IPS-NIHi7 (cell line): ENCODE data around the gene PGM2L1.
A peak's percentile ranks its signal among the peaks of the same experiment; 100 is the strongest.
"Not testable (repeated sequence)": the region's sequence is repeated elsewhere in the genome, so short reads cannot be mapped to it uniquely, and the experiment has no call there.

Source experiments
- DNase-seq: peaks from one replicate; pipeline ENCODE4 v3.0.0; 2012; ENCODE audit warnings: mixed read lengths; ENCODE audit errors: extremely low spot score

PGM2L1 gene

DNA sequence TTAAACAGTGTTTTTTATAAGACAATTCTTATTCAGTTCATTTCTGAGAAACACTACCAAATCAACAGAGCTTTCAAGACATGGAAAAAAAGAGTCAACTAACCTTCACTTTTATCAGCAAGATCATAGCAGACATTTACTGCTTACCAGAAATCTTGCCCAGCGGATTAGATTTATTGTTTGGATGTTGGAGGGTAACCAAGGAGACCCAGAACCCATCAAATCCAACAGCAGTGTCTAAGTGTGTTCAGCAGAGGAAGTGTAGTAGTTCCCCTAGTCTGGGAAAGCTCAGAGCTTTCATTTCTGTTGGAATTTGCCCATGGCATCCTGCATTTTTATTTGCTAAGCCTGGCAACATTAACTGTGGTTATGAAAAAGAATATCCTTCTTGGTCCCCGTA, 2.4 kb upstream of the PGM2L1 start:
- no peak for DNase-seq

DNA sequence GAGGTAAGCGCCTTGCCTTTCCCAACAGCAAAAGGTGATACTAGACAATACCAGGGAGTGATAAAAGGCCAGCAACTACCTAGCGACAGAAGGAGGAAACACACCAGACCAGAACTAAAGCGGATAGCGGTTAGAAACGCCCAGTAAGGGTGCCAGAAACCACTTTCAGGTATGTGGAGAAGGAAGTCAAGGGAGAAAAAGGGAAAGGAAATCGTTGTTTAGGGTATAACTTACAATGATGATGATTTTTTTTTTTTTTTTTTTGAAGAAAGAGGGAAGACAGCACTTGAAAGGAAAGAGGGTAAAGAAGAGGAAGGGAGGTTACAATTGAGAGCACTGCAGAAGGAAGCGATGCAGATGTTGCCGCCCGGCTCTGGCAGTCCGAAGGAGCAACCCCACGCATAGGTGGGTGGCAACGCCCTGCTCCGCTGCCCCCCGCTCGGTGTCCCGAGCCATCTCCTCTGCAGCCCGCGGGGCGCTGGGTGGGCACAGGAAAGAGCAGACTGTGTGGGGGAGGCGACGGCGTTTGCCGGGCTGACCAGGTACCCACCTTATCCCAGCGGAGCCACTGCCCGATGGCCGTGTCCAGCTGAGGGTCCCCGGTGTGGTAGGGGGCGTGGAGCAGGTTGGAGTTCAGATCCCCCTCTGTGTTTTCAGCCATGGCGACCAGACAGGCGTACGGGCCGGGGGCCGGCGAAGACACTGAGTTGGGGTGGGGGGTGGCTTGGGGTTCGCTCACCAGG, 561 bp downstream of the PGM2L1 start:
- peak; percentile 54 for DNase-seq

DNA sequence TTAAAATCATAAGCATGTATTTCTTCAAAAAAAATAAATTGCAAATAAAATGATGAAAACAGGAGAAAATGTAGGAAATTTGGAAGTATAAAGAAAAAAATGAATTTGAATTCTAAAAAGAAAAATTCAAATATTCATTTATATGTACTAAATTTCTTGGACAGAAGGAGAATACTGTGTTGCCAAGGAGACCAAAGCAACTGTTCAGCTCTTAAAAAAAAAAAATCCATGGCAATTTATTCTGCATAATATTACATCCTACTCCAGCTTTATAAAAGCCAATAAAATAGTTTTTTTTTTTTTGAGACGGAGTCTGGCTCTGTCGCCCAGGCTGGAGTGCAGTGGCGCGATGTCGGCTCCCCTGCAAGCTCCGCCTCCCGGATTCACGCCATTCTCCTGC, 6.0 kb downstream of the PGM2L1 start:
- no peak for DNase-seq

DNA sequence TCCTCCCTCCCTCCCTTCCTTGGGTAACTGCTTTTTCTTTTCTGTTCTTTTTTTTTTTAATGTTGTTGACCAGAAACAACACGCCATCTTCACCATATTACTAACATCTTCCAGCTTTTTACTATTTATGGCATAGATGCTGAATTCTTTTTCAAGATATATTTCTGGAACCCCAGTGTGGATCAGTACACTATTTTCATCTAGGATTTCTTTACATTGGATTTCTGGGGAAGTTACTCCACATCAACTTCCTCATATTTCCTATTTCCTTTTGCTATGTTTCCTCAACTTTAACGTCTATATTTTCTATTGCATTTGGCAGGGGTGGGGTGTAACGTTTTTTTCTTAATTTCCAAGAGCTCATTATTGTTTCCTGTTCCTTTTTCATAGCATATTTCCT, 7.0 kb downstream of the PGM2L1 start:
- no peak for DNase-seq

DNA sequence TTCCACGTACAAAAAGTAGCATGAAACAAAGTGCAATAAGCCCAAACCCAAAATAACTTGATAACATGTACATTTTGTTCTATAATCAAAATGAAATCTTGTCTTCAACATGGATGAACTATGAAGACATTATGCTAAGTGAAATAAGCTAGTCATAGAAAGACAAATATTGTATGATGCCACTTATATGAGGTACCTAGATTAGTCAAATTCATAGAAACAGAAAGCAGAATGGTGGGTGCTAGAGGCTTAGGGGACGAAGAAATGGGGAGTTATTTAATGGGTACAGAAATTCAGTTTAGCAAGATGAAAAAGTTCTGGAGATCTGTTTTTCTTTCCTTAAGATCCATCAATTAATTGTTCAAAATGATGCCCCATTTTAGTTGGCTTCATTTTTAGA, 7.5 kb downstream of the PGM2L1 start:
- no peak for DNase-seq

DNA sequence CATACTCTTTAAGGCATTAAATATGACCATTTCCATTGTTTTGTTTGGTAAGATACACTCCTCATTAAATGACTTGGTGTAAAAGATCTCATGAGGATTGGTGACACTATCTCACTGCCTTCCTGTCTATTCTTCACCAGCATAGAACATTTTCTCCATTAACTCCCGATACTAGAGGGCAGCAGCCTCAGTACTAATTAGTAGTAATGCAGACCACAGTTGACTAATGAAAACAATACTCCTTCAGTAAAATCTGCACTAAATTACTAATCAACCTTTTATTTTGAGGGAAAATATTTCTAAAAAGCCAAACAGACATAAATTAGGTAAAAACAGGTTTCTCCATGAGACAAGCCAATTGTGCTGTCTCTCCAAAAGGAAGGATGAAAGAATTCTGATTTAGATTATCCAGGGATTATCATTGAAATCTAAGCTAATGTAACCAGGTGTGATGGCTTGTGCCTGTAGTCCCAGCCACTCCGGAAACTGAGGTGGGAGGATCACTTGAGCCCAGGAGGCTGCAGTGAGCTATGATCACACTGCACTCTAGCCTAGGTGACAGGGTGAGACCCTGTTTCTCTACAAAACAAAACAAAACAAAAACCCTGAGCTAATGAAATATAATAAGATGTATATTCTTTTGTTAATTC, 9.4 kb downstream of the PGM2L1 start:
- peak; percentile 44 for DNase-seq

DNA sequence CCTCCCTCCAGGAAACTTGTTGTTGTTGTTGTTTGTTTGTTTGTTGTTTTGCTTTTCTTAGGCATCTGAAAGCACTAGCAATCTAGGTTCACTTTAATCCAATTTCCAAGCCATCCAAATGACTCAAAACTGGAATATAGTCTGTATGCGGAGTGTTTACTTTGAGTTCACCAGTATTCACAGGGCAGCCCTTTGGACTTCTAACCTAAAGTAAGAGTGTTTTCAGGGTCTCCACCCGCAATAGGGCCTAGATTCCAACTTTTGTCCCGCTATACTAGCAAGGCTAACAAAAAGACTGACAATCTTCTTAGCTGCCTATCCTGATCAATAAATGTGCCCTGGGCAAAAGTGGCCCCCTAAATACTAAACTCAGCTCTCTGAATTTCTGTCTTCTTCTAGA, 13.6 kb downstream of the PGM2L1 start:
- no peak for DNase-seq

DNA sequence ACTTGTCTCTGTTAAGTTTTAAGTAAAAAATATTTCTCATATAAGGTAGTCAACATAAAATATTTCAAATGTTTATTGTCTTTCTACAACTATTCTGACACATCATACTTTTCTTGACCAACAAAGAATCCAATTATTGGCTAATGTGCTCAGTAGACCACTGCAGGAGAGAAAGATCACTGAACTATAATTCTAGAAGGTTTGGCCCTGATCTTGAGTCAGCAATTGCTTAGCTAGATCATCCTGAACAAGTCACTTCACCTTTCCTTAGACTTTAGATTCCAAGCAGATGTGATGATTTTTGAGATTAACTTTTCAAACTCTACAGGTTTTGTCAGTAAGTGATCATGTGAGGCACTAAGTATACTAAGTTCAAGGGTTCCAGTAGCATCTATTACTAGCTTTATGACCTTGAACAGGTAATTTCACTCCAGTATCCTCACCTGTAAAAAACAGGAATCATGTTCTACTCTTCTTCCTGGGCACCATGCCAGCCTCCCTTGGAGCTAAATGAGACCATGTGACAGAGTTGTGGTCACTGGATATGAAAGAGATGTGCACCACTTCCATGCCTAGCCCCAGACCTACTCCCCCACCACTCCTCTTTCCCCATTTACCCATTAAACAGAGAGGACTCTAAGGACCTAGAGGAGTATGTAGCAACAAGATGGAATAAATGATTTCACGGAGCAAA, 17.3 kb downstream of the PGM2L1 start:
- no peak for DNase-seq

DNA sequence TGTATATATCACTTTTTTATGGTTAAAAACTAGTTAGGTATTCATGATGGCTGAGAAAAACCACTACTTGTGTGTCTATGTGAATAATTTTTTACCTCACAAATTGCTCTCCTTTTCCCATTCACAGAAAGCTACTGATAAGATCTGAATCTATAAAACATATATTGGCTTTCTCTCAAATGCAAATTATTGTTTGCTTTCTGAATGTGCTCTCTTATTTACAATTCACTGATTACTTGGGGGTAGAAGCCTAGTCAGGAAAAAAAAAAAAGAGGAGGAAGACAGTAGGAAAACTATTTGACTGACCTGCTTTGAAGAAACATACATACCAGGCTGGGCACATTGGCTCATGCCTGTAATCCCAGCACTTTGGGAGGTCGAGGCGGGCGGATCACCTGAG, 20.5 kb downstream of the PGM2L1 start:
- no peak for DNase-seq

DNA sequence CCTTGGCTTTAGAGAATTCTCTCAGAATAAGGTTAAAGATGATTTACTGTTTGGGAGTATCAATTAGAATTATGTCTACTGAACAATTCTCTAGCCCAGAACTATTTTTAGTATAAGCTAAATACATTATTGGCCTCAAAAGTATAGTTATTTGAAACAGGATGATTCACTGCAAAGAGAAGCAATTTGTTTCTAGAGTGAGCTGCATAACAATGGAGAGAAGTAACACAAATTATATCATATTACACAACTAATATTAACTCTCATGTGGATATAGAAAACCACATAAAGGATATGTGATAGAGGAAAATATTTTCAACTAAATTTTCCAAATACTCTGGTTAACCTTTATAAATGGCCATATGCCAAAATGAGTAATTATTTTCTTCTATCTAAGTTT, 24.9 kb downstream of the PGM2L1 start:
- no peak for DNase-seq

DNA sequence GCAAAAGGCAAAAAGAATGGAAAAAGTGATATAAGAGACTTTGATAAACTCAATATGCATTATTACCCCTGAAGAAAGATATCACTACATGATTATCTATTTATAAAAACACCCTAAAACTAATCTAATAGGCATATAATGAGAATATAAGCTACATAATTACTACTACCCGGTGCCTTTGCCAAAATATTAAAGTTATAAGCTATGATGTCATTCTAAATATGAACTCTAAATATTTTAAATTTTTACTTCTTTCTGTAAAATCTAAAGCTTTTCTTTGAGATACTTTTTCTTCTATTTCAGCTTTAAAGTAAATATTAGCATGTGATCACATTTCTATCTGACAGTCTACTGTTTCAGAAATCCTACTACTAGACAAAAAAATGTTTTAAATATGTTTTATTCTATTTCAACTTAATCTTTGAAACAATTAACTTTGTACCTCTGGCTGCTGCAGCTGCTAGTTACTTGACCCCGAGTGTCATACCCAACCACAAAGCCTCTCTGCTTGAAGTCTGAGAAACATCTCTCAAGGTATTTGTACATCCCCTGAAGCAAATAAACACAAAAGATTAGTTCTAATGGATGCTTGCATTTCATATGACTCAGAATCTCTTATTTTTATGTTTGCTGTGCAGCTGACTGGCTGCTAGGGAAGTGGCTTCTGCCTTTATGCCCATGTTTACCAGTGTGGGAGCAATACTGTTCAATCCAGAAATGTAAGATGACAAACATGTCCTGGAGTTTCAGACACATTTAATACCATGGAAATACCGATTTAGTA, 26.8 kb downstream of the PGM2L1 start:
- no peak for DNase-seq

DNA sequence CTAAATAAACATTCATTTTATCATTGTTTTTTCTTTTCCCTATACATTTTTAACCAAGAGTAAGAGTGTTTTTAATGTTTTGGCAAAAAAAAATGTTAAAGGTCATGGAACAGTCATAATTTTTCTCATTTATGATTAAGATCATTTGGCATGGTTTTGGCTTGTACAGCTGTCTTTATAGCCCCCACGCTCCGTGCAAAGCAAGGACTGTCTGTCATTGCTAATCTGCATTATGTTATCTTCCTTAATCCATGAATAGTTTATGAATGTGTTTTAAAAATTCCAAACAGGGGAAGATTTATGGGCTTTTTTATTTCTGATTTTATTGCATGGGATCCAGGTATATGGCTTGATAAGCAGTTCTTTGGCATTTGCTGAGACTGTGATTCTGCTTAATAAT, 28.1 kb downstream of the PGM2L1 start:
- DNase-seq = no peak

DNA sequence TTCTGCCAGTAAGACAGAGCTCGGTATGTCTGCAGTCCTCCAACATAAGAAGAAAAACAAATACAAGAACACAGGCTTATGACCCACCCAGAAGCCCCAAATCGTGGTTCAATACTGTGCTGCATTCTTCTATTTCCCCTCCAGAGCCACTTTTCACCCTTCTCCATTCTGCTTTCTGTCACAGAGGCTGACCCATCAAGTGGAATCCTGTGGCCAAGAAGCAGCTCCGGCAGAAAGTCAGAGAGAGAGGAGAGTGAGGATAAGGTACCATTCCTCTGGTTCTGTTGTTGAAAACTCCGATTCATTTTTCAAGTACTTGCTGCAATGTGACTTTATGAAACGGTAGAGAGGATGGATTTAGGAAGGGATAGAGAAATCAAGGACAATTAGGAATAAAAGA, 30.4 kb downstream of the PGM2L1 start:
- DNase-seq = no peak

DNA sequence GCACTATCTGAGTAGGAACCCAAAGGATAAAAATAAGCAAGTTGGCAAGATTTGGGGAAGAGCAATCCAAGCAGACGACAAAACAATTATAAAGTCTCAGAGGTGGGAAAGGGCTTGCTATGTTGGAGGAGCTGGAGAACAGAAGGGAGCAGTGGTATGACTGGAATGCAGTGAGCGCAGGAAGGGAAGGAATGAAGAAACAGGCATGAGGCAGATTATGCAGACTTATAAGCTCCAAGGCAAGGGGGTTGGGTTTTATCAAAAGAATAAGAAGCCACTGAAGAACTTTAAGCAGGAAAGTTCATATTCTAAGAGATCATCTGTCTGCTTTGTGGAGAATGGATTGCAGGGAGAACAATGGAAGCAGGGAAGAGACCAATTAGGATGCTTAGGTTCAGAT, 31.7 kb downstream of the PGM2L1 start:
- peak; percentile 15 for DNase-seq

DNA sequence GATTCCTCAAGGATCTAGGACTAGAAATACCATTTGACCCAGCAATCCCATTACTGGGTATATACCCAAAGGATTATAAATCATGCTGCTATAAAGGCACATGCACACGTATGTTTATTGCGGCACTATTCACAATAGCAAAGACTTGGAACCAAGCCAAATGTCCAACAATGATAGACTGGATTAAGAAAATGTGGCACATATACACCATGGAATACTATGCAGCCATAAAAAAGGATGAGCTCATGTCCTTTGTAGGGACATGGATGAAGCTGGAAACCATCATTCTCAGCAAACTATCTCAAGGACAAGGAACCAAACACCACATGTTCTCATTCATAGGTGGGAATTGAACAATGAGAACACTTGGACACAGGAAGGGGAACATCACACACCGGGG, 32.4 kb downstream of the PGM2L1 start:
- not testable (repeated sequence) for DNase-seq

DNA sequence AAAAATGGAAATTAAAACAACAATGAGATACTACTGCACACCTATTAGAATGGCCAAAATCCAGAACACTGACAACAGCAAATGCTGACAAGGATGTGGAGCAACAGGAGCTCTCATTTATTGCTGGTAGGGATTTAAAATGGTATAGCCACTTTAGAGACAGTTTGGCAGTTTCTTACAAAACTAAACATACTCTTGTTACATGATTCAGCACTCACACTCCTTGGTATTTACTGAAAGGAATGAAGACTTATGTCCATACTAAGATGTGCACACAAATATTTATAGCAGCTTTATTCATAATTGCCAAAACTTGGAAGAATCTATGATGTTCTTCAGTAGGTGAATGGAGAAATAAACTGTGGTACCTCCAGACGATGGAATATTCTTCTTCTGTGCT, 40.8 kb downstream of the PGM2L1 start:
- no peak for DNase-seq

DNA sequence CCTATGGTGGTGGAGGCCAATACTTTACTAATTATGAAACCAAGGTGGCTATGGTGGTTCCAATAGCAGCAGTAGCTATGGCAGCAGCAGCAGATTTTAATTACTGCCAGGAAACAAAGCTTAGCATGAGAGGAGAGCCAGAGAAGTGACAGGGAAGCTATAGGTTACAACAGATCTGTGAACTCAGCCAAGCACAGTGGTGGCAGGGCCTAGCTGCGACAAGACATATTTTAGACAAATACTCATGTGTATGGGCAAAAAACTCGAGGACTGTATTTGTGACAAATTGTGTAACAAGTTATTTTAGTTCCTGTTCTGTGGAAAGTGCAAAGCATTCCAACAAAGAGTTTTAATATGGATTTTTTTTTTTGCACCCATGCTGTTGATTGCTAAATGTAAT, 42.6 kb downstream of the PGM2L1 start:
- no peak for DNase-seq

DNA sequence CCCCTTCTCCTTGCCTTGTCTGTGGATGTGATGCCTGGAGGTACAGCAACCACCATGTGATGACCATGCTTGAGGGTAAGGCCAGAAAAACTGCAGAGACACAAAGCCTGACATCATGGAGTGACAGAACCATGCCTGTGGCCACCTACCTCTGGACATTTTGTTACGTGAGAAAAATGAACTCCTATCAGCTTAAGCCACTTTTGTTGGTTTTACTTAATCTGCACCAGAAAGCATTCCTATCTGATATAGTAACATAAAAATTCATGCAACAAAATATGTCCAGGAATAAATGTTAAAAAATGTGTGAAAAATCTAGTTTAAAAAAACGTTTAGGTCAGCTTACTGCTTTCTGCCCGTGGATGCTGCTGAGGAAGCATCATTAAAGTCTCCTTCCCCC, 44.2 kb downstream of the PGM2L1 start:
- no peak for DNase-seq

DNA sequence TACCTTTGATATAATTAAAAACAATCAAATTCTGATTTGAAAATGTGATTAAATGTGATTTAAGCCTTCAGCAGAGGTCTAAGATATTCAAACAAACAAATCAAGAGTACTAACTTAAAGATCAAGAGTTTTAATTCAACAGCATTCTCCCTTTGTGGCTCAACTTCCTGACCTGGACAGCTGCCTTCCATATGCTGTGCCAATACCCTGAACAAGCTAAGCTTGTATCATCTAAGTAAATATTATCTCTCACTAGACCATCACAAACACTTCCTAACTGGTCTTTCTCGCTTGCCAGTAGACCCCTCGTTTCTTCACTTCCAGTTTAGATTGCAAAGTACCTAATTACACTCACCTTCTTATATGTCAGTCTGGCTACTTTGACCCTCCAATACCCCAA, 50.9 kb downstream of the PGM2L1 start:
- DNase-seq = no peak

DNA sequence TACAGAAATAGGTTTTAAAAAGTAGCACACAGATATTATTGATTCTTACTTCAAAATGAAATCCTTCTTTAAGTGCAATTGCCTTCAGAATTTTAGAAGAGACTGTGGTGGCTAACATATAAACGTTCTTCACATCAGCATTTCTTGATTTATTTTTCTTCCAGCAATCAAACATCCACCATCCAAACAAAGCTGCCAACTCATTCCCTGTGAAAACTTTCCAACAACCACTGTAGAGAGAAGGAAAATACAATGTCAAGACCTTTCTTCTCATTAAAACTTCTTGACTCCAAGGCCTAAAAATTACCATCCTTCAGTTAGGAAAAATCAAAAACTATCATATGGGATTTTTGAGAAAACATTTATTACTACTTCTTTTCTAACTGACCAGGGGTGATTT, 52.8 kb downstream of the PGM2L1 start:
- DNase-seq = no peak

DNA sequence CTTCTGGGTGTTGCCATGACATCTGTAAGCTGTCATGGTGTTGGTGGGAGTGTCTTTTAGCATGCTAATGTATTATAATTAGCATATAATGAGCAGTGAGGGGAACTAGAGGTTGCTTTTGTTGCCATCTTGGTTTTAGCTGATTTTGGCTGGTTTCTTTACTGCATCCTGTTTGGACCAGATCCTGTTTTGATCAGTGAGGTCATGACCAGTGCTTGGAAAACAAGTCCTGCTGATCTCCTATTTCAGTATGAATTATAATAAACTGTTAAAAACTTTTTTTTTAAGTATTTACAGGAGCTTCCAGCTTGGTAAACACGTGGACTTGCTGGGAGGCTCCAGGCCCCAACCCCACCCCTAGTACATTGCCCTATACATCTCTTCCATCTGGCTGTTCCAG, 56.3 kb downstream of the PGM2L1 start:
- DNase-seq = no peak

DNA sequence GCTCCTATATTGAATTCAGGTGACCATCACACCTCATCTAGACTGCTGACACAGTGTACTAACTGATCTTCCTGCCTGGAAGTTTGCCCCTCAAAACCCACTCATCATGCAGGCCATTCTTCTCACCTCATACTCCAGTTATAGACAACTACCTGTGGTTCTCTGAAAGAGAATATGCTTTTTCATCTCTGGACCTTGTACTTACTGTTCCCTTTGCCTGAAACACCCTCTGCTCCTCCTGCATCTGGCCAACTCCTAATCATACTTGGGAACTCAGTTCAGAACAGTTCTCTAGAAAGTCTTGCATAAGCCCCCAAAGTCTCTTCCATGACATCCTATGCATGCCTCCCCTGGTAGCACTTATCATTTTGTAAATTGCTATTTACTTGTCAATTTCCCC, 58.6 kb downstream of the PGM2L1 start:
- no peak for DNase-seq
